ENCODE data around the gene ANKRD42. TPM values are rescaled to one million over a fixed set of nuclear protein-coding genes. Genes with fewer than 3 reads are reported as not detected.

The ANKRD42 gene
- total RNA-seq, 2 donors from 2014 or later, result 7.7 to 8.0 TPM

- Histone ChIP-seq H3K4me3 (no peak overlapping the region), H3K27ac (no peak overlapping the region), H3K9me3 (no peaks in the 10 kb centered on the region), H3K27me3 (no peaks in the 10 kb centered on the region), H3K36me3 (no peaks in the 10 kb centered on the region), H3K4me1 (no peaks in the 10 kb centered on the region)
- peak; percentile 43 to 71 for TF ChIP-seq CTCF (IDR thresholded peaks at IDR 0.05)
- no peak for DNase-seq (ENCODE audit: low spot score)
Observed at GRCh38 chr11:83249972-83250593, 56.6 kb downstream of the ANKRD42 start.

- H3K9me3 ChIP-seq, result no peaks in the 10 kb centered on the region
- DNase-seq (ENCODE audit: low spot score), result no peak
- no peak for TF ChIP-seq CTCF (IDR thresholded peaks at IDR 0.05)
Observed at GRCh38 chr11:83252266-83252665, 58.8 kb downstream of the ANKRD42 start.

GRCh38 chr11:83252941-83253340 is 59.4 kb downstream of the ANKRD42 start:
- Histone ChIP-seq H3K9me3 (no peaks in the 10 kb centered on the region), H3K27me3 (no peaks in the 10 kb centered on the region), H3K36me3 (no peaks in the 10 kb centered on the region), H3K4me3 (no peak overlapping the region), H3K27ac (no peak overlapping the region), H3K4me1 (no peaks in the 10 kb centered on the region)
- DNase-seq (ENCODE audit: low spot score), result no peak
- TF ChIP-seq CTCF (IDR thresholded peaks at IDR 0.05), result no peak

More at GRCh38 chr11:83252266-83252665, 58.8 kb downstream of the ANKRD42 start:
- H3K4me3 ChIP-seq, result no peak overlapping the region
- H3K36me3 ChIP-seq, result no peaks in the 10 kb centered on the region
- no peak overlapping the region for H3K27ac ChIP-seq
- H3K27me3 ChIP-seq, result no peaks in the 10 kb centered on the region
- H3K4me1 ChIP-seq, result no peaks in the 10 kb centered on the region

GRCh38 chr11:83255366-83255765 is 61.9 kb downstream of the ANKRD42 start:
- Histone ChIP-seq H3K9me3 (no peaks in the 10 kb centered on the region), H3K27me3 (no peaks in the 10 kb centered on the region), H3K27ac (no peak overlapping the region), H3K4me3 (no peak overlapping the region), H3K4me1 (no peaks in the 10 kb centered on the region), H3K36me3 (peaks cover 7% of the 10 kb centered on the region)
- no peak for DNase-seq (ENCODE audit: low spot score)
- TF ChIP-seq CTCF (IDR thresholded peaks at IDR 0.05), result no peak

- H3K9me3 ChIP-seq, result no peaks in the 10 kb centered on the region
- no peak overlapping the region for H3K4me3 ChIP-seq
- no peaks in the 10 kb centered on the region for H3K27me3 ChIP-seq
- H3K27ac ChIP-seq, result no peak overlapping the region
- TF ChIP-seq CTCF (IDR thresholded peaks at IDR 0.05), result no peak
- no peak for DNase-seq (ENCODE audit: low spot score)
- peaks cover 15% of the 10 kb centered on the region for H3K36me3 ChIP-seq
- no peaks in the 10 kb centered on the region for H3K4me1 ChIP-seq
Observed at GRCh38 chr11:83256602-83257340, 63.3 kb downstream of the ANKRD42 start.
